SKM-1 (cell line): ENCODE data around the gene GNG13.
"Not testable (repeated sequence)": the region's sequence is repeated elsewhere in the genome, so short reads cannot be mapped to it uniquely, and the experiment has no call there.

Experiments used
- DNase-seq: peaks from one replicate; lab custom pipeline; 2025; ENCODE audit not compliant: unreplicated experiment; lab: John Stamatoyannopoulos, UW

The GNG13 gene, protein sequence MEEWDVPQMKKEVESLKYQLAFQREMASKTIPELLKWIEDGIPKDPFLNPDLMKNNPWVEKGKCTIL

DNA sequence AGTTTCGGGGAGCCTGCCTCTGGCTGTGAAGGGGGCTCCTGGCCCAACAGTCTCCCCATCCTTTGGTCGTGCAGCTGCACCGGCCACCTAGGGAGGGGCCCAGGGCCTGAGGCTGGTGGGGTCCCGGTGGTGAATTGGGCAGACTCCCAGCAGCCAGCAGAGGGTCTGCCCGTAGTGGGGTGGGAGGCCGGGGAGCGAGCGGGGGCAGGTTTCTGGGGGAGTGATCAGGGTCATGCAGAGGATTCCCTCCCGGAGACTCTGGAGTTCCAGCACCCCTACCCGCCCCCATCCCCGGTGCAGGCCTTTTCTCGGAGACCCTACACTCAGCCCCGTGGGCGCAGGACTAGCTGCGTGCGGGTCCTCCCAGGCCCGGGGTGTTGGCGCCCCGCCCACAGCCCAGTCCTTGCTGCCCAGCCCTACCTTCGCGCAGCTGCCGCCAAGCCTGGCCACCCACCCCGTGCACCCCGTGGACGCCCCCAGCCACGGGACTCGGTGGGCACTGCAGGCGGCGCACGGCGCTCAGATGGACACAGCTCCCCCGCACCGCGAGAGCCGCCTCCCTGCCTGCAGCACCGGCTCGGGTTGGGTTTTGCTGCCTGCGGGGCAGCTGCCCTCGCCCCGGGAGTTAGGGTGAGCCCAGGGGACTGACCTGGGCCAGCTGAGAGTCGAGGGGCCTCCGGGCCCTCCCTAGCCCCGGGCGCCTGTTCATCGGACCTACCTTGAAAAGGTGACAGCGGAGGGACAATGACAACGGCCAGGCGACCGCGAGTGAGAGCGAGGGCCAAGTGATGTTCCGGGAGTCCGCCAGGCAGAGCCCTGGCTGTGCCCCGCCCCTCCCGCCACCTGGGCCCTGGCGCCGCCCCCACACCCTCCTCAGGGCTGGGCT, at the start of gene GNG13:
TSS of gene GNG13 (minus strand) at position 787 of the 886 bp plus-strand sequence. CDS start 1,657 bp downstream, outside the sequence.
- DNase-seq = no peak

DNA sequence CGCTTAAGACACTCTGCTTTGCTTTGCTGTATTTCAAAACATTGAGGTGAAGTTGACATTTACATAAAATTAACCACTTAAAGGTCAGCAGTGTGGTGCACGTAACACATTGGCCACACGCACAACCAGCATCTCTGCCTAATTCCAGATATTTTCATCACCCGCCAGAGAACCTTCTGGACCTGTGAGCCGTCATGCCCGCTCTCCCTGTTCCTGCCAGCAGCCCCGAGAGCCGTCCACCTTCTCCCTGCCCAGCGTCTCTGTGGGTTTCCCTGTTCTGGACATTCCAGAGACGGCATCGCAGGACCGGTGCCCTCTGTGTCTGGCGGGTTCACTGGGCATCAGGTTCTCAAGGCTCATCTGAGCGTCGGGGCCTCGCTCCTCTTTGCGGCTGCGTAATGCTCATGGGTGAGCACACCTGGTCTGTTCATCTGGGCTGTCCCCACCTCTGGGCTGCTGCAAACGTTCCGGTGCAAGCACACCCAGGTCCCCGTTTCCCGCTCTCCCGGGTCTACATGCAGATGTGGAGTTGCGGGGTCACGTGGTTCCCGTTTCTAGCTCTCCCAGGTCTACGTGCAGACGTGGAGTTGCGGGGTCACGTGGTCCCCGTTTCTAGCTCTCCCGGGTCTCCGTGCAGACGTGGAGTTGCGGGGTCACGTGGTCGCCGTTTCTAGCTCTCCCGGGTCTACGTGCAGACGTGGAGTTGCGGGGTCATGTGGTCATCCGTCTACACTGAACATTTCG, 48.1 kb upstream of the GNG13 start:
- no peak for DNase-seq

DNA sequence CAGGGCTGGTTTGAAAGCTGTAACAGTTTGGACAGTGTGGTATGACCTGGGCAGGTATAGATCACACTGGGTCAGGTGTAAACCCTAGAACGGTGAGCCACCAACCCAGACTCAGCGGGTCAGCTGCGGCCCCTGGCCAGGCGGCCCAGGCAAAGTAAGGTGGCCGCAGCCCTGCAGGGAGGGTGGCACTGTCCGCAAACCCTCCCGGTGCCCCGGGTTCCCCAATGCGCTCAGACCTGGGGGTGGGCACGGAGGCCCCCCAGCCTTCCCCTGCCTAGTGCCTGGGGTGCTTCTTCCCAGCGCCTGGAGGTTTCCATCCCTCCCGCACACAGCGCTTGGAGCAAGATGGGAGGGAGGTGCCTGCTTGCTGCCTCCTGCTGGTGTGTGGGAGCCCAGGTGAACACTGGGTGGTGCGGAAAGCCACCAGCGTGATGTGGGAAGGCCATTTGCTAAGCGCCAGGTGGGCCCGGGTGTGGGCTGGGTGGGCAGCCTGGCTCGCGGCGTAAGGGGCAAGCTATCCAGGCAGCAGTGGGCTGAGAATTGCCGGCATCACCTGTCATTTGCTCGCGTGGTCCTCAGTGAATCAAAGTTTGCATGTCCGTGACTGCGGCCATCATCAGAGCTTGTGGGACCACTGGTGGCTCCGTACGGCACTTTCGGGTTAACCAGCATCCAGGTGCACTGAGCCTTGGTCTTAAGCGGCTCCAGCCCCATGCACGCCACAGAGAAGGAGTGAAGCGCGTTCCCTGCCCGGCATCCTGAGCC, 47.3 kb upstream of the GNG13 start:
- no peak for DNase-seq

DNA sequence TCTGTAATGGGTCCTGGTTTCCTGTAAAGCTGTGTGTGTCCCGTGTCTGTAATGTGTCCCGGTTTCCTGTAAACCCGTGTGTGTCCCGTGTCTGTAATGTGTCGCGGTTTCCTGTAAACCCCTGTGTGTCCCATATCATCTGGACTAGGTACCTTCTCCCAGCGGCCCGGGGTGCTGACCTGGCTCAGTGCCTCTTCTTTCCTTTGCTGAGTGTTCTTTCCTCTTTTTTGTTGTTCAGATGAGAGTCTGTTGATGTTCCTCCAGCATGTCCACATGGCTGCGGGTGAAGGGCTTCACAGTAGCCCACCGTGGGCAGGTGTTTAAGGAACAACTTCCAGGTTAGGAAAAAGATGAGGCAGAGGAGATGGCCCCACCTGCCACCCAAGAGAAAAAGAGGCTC, 46.6 kb upstream of the GNG13 start:
- no peak for DNase-seq

DNA sequence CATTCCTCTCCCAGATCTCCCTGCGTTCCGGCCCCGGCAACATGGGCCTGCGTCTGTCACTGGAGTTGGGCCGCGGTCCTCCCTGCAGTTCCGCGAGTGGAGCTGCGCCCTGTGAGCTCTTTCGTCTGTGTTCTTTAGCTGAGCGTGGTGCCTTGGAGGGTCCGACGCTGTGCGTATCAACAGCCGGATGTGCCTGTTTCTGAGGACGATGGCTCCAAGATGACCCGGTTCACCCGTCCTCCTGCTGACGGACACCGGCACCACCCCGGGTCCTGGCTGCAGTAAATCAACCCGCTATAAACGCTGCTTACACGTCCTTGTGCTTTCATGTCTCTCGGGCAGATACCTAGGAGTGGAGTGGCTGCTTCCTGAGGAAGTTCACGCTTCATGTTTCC, 44.8 kb upstream of the GNG13 start:
- DNase-seq = no peak

DNA sequence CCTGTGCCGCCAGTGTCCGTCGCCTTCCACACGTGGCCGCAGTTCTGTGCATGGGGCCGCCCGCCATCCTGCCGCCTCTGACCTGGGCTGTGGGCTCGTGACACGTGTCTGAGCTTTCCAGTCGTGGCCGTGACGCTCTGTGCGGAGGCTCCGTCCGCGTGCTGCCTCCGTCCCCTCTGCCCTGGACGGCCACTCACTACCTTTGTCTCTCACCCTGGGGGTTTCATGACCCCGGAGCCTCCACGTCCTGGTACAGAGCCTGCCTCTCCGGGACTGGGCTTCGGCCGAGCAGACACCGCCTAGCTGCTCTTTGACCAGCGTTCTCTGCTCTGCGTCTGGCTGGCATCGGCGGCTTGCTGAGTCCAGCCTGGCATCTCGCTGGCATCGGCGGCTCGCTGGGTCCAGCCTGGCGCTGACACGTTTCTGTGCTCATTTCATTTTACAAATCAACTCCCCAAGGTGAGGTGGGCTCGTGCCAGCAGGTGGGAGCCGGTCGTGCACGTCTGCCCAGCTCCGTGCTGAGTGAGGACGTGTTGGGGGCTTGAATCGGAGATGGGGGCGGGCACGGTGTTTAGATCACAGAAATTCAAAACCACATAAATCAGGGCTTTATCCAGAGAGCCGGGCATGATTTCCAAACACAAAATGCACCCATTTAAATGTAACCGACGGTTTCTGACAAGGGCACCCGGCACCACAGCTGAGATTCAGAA, 44.3 kb upstream of the GNG13 start:
- DNase-seq = no peak

DNA sequence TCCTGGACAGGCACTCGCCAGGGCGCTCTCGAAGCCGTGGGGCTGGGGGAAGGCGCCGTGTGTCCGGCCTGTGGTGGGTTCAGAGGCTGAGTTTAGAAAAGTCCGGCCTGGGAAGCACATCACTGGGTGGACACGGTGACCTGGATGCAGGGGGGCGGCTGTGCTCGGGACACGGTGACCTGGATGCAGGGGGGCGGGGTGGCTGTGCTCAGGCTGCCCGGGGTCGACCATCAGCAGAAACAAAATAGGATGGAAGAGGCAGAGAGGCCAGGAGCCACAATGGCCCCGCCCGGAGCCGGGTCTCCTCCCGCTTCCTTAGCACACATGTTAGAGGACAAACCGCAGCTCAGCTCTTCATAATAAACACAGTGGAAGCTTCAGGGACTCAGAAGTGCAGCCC, 43.2 kb upstream of the GNG13 start:
- DNase-seq = no peak

DNA sequence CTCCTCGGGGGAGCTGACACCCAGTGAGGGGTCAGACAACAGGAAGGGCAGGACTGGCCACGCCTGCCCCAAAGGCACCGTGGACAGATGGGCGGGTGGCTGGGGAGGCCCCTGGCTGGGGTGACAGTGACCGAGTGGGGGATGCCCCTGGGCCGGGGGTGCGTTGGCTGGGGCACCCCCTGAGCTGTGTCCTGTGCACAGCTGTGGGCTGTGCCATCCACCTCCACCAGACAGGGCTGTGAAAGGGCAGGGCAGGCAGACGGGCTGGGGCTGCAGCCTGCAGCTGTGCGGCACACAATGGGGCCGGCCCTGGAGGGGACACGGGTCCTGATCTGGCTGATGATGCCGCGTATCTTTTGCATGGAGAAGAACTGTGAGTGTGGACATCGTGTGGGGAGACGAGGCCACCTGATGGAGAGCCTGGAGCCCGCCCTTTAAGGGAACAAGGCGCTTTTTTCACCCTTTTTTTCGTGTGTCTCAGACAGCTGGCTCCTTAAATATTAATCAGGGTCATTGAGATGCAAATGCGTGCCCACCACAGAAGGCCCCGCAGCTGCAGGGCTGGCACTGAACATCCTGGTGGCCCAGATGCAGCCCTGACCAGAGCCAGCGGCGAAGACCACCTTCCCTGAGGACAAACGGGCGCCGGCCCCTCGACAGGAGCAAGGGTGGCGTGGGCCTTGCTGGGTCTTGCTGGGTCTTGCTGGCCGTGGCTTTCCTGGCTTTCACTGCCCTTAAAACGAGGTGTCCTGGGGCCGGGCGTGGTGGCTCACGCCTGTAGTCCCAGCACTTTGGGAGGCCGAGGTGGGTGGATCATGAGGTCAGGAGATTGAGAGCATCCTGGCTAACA, 42.4 kb upstream of the GNG13 start:
- DNase-seq = no peak

DNA sequence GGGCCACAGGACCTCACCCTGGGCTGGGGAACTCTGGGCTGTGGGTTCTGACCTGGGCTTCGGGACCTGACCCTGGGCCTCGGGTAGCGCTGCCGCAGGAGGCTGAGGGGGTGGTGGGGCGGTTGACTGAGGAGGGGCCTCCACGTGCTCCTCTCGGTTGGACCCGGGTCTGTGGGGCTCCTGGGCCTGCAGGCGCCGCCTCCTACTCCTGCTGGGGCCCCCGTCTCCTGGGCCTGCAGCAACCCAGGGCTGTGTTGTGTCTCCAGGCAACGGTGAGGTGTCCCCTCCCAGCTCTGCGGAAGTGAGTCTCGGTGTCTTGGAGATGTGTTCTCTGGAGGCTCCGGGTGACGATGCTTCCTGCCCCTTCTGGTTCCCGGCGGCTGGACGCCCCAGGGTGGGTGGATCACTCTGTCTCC, 41.5 kb upstream of the GNG13 start:
- DNase-seq = no peak

DNA sequence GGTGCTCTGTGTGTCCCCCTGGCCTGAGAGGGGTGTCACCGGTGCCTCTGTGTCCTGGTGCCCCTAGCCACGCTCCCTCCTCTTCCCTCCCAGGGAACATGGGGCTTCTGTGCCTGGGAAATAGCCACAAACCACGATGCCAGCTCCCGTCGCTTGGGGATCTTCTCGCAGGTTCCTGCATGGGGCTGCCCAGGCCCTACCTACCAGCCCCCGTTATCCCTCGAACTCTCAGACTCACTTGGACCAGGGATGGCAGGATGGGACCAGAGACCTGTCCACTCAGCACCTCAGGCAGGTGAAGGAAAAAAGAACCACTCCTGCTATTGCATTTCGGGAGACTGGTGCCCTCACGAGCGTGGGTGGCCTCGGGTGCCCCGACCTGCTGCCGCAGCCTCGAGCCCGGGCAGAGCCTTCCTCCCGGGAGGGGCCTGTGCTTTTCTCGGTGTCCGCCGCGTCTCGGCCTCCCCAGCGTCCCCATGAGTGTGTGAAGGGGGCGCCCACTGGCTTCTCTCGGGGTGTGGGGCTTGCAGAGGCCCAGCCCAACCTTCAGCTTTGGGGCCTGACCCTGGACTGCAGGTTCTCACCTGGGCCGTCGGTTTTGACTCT, 41.0 kb upstream of the GNG13 start:
- no peak for DNase-seq

DNA sequence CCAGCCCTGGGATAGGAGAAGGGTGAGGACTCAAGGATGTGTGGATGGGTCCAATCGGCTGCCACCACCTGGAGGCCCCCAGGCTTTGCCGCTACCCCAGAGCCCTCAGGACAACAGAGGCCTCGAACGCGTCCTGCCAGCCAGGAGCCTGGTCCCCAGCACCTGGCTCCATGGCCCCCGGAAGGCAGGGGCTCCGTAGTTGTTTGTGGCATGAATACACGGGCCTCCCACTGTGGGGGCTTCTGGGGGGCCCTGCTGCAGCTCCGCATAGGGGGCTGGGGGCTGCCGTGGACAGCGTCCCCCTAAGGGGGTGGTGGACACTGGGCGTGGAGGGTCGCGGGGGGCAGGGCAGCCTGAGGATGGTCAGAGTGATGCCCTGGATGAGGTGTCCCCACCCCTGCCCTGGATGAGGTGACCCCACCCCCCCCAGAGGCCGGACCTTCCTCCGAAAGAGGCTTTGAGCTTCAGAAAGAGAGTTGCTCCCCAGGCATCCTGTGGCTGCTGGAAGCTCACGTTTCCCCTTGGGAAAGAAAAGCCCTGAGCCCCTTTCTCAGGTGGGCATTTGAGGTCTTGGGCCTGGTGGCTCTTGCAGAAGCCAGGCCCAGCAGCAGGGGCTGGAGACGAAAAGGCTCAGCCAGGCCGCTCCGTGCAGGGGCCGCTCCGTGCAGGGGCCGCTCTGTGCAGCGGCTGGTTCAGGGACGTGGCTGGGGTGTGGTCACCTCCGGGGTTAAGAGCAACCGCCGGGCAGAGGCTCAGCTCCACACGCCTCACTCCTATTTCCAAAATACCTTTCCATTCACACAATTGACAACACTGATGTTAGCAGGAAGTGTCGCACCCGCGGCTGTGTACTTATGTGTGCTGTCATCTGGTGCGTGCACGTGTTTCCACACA, 40.3 kb upstream of the GNG13 start:
- DNase-seq = no peak

DNA sequence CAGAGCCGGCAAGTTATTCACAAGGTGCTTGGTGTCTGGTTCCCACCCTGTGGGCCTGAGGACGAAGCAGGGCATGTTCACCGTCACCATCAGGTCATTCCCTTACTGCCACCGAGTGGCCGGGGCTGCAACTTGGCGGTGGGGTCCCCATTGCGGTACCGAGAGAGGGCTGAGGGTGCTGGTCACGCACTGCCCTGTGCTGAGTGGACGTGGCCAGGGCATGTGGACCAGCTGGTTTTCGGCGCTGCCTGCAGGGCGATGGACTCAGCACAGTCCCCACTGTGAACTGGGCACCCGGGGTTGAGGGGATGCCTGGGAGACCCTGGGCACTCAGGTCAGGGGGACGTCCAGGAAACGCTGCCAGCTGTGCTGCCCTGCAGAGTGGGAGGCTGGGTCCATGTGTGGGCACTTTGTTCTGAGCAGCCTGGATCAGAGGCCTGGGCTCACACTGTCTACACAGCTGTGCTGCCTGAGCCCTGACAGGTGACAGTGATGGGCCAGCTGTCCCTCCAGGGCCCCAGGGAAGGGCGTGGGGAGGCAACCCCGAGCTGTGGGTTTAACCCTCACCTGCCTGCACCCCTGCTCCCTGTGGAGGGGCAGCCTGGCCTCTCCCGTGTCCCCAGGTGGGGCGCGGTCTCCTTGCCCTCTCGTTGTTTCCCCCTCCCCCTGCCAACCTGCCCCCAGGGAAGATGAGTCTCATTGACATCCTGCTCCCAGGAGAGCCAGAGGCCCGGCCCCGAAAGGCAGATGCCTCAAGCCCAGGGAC, 39.3 kb upstream of the GNG13 start:
- no peak for DNase-seq

DNA sequence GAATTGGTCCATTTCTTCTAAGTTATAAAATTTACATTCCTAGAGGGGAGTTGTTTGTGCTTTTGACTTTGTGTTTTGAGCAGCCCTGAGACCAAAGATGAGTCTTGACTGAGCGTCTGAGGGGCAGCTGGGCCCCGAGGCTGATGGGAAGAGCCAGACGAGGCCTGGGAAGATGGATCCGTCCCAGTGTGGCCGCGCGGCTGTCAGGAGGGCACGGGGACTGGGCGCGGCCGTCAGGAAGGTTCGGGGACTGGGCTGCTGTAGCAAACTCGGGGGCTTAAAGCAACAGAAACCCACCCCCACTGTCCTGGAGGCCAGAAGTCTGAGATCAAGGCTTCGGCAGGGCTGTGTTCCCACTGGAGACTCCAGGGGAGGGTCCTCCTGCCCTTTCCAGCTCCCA, 38.2 kb upstream of the GNG13 start:
- DNase-seq = no peak

DNA sequence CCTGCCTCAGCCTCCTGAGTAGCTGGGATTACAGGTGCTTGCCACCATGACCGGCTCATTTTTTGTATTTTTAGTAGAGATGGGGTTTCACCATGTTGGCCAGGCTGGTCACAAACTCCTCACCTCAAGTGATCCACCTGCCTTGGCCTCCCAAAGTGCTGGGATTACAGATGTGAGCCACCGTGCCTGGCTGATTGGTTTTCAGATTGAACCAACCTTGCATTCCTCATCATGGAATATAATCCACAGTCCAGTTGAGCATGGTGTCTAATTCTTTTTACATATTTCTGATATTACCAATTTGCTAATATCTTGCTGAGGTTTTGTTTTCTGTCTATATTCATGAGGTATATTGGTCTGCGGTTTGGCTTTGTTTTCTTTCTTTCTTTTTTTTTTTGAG, 36.3 kb upstream of the GNG13 start:
- not testable (repeated sequence) for DNase-seq

DNA sequence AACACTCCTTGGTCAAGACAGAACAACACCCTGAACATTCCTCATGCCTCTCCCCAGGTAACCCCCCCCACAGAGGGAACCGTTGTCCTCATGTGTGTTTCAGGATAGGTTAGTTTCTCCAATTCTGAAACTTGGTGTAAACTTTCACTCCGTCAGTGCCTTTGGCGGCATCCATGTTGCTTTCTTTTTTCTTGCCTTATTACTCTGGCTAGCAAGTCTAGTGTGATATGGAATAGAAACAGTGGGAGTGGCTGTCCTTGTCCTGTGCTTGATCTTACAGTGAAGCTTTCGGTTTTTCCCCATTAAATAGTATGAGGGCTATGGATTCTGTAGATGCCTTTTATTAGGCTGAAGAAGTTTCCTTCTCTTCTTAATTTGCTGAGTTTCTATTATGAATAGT, 35.7 kb upstream of the GNG13 start:
- no peak for DNase-seq

DNA sequence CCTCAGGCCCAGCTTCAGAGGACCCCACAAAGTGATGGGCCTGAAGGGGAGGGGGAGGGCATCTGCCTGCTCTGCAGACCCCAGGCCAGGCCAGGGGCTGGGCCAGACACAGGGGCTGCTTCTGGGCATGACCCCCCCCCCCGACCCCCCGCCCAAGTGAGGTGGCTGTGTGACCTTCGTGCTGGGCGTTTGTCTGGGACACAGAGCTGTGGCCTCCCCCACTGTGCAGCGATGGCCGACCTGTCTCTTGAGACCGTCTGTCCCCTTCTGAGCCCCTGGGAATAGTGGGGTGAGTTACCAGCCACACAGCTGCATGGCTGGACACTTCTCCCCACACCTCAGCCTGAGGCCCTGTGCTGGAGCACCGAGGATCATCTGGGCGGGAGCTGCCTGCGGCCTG, 34.8 kb upstream of the GNG13 start:
- no peak for DNase-seq

DNA sequence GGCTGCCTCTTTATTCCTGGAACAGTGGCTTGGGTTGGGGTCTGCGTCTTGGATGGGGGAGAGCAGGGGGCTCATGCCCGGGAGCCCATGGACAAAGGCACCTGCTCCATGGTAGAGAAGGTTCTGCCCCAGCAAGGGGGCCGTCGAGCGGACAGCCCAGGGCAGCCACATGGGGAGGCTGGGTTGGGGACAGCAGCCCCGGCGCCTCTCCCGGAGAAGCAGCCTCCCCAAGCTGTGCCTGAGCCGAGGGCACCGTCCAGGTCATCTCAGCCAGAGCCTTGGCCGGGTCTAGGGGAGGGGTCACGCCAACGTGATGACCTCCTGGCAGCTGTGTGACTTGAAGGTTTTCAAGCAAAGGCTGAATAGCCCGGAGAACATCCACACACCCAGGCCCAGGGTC, 32.9 kb upstream of the GNG13 start:
- no peak for DNase-seq
